ENCODE results near the gene BEST3.
"Not testable (repeated sequence)": the region's sequence is repeated elsewhere in the genome, so short reads cannot be mapped to it uniquely, and the experiment has no call there.

BEST3 gene

GRCh38 chr12:69687390-69687789 lies 11.7 kb downstream of the BEST3 start:
- DNase-seq, result no peak

GRCh38 chr12:69686731-69687130 lies 12.4 kb downstream of the BEST3 start:
- DNase-seq, result no peak

- no peak for DNase-seq
These were observed 13.3 kb downstream of the BEST3 start for GRCh38 chr12:69685810-69686209.

- no peak for DNase-seq
These were observed 14.6 kb downstream of the BEST3 start for GRCh38 chr12:69684466-69684865.

- DNase-seq, result no peak
These were observed 16.9 kb downstream of the BEST3 start for GRCh38 chr12:69682110-69682755.

GRCh38 chr12:69679119-69679518 lies 20.0 kb downstream of the BEST3 start:
- no peak for DNase-seq

- DNase-seq, result no peak
These were observed 22.7 kb downstream of the BEST3 start for GRCh38 chr12:69676257-69677012.

- no peak for DNase-seq
These were observed 26.9 kb downstream of the BEST3 start for GRCh38 chr12:69672195-69672594.

- no peak for DNase-seq
These were observed 27.5 kb downstream of the BEST3 start for GRCh38 chr12:69671597-69671996.

GRCh38 chr12:69666798-69667197 lies 32.3 kb downstream of the BEST3 start:
- DNase-seq, result no peak

- DNase-seq, result not testable (repeated sequence)
These were observed 34.1 kb downstream of the BEST3 start for GRCh38 chr12:69664930-69665377.

- DNase-seq, result no peak
These were observed 35.4 kb downstream of the BEST3 start for GRCh38 chr12:69663726-69664125.

- no peak for DNase-seq
These were observed 36.3 kb downstream of the BEST3 start for GRCh38 chr12:69662764-69663163.

GRCh38 chr12:69661386-69661785 lies 37.7 kb downstream of the BEST3 start:
- no peak for DNase-seq

- DNase-seq, result no peak
These were observed 38.8 kb downstream of the BEST3 start for GRCh38 chr12:69660164-69660863.

- no peak for DNase-seq
These were observed 40.9 kb downstream of the BEST3 start for GRCh38 chr12:69658203-69658602.

- DNase-seq, result no peak
These were observed 41.5 kb downstream of the BEST3 start for GRCh38 chr12:69657376-69658137.

GRCh38 chr12:69655616-69656340 lies 43.3 kb downstream of the BEST3 start:
- DNase-seq, result no peak

GRCh38 chr12:69653703-69654102 lies 45.4 kb downstream of the BEST3 start:
- no peak for DNase-seq

GRCh38 chr12:69651922-69652321 lies 47.2 kb downstream of the BEST3 start:
- no peak for DNase-seq

GRCh38 chr12:69649529-69649928 lies 49.6 kb downstream of the BEST3 start:
- DNase-seq, result no peak

- DNase-seq, result no peak
These were observed 50.6 kb downstream of the BEST3 start for GRCh38 chr12:69648476-69648875.
